Osteoblast (primary cell): ENCODE results near the gene MPRIP. TPM values are rescaled to one million over a fixed set of nuclear protein-coding genes. Genes with fewer than 3 reads are reported as not detected.
"Not testable (repeated sequence)": the region's sequence is repeated elsewhere in the genome, so short reads cannot be mapped to it uniquely, and the experiment has no call there.

ENCODE experiments used
- DNase-seq: peaks from one replicate; pipeline ENCODE4 v3.0.0; 2011; ENCODE audit warnings: low spot score, mixed read lengths; ENCODE audit not compliant: insufficient read length; ENCODE audit errors: missing footprints
- H2AFZ ChIP-seq: 2 replicates; pipeline ENCODE4 v1.6.0; 2011; ENCODE audit warnings: mild to moderate bottlenecking, low read length
- H3K27ac ChIP-seq: 2 replicates; pipeline ENCODE4 v1.5.1; 2011; ENCODE audit warnings: mild to moderate bottlenecking, low read depth, low read length, moderate library complexity
- H3K27me3 ChIP-seq: 2 replicates; pipeline ENCODE4 v1.6.0; 2012; ENCODE audit warnings: mild to moderate bottlenecking, control low read depth, inconsistent platforms, low read length, moderate library complexity; ENCODE audit not compliant: insufficient read depth
- H3K36me3 ChIP-seq: 2 replicates; pipeline ENCODE4 v1.5.1; 2011; ENCODE audit warnings: mild to moderate bottlenecking, low read length, control low read depth, moderate library complexity; ENCODE audit not compliant: insufficient read depth
- H3K4me1 ChIP-seq: 2 replicates; pipeline ENCODE4 v1.5.1; 2011; ENCODE audit warnings: mild to moderate bottlenecking, low read length, control low read depth, moderate library complexity; ENCODE audit not compliant: insufficient read depth
- H3K4me2 ChIP-seq: 2 replicates; pipeline ENCODE4 v1.6.0; 2011; ENCODE audit warnings: mild to moderate bottlenecking, low read length; ENCODE audit not compliant: insufficient read depth
- H3K4me3 ChIP-seq: fragments of 200-600 bp; sonication (generic); 3 replicates; pipeline ENCODE4 v1.5.1; 2012; ENCODE audit warnings: mild to moderate bottlenecking, low read length, inconsistent platforms; ENCODE audit not compliant: insufficient read depth
- H3K79me2 ChIP-seq: 2 replicates; pipeline ENCODE4 v1.6.0; 2012; ENCODE audit warnings: mild to moderate bottlenecking, low read length, control low read depth, inconsistent platforms; ENCODE audit not compliant: insufficient read depth
- H3K9me3 ChIP-seq: 2 replicates; pipeline ENCODE4 v1.5.1; 2011; ENCODE audit warnings: low read depth, low read length, control low read depth
- H4K20me1 ChIP-seq: 2 replicates; pipeline ENCODE4 v1.6.0; 2012; ENCODE audit warnings: mild to moderate bottlenecking, low read length, control low read depth; ENCODE audit not compliant: insufficient read depth
- CTCF ChIP-seq: IDR thresholded peaks from 2 replicates; pipeline ENCODE4 v1.5.1; 2011; ENCODE audit warnings: mild to moderate bottlenecking, low read depth, low read length, moderate library complexity; ENCODE audit errors: extremely low read depth
- total RNA-seq: library from RNA; depleted of rRNA; stranded (reverse); fragments of >200 nt; gene quantifications from 2 replicates; pipeline ENCODE4 v1.2.3, GENCODE V29; 2012

The MPRIP gene
- 120 and 149 TPM in 2 replicates for total RNA-seq

GRCh38 chr17:17042384-17042736, at the start of gene MPRIP:
Gene MPRIP (plus strand): TSS chr17:17042457. CDS start chr17:17042849, 392 bp downstream.
- Histone ChIP-seq H3K4me1 (peaks cover 36% of the 10 kb centered on the region), H3K4me3 (peak within 1 kb of the TSS; percentile 82), H3K4me2 (peak within 1 kb of the TSS; percentile 99), H2AFZ (peak within 1 kb of the TSS; percentile 69), H3K79me2 (peaks cover 47% of the 10 kb centered on the region), H4K20me1 (peaks cover 39% of the 10 kb centered on the region), H3K9me3 (no peaks in the 10 kb centered on the region), H3K27ac (peak within 1 kb of the TSS; percentile 91), H3K36me3 (peaks cover 4% of the 10 kb centered on the region), H3K27me3 (no peaks in the 10 kb centered on the region)
- no peak for TF ChIP-seq CTCF
- no peak for DNase-seq

GRCh38 chr17:16994631-16995030, 47.6 kb upstream of the MPRIP start:
- TF ChIP-seq CTCF = no peak
- Histone ChIP-seq H2AFZ (no peak overlapping the region), H3K36me3 (no peaks in the 10 kb centered on the region), H3K79me2 (no peaks in the 10 kb centered on the region), H3K4me3 (no peak overlapping the region), H3K27ac (no peak overlapping the region), H3K9me3 (no peaks in the 10 kb centered on the region), H3K4me1 (no peaks in the 10 kb centered on the region), H3K27me3 (peaks cover 5% of the 10 kb centered on the region), H4K20me1 (no peaks in the 10 kb centered on the region), H3K4me2 (no peak overlapping the region)
- no peak for DNase-seq

GRCh38 chr17:16995930-16996329, 46.3 kb upstream of the MPRIP start:
- H3K27me3 ChIP-seq = peaks cover 5% of the 10 kb centered on the region
- no peak overlapping the region for H3K4me3 ChIP-seq
- H3K36me3 ChIP-seq = no peaks in the 10 kb centered on the region
- no peak for TF ChIP-seq CTCF
- DNase-seq = no peak
- H3K27ac ChIP-seq = no peak overlapping the region
- H3K4me2 ChIP-seq = no peak overlapping the region
- H3K79me2 ChIP-seq = no peaks in the 10 kb centered on the region
- H2AFZ ChIP-seq = no peak overlapping the region
- H3K9me3 ChIP-seq = no peaks in the 10 kb centered on the region
- no peaks in the 10 kb centered on the region for H4K20me1 ChIP-seq
- no peaks in the 10 kb centered on the region for H3K4me1 ChIP-seq

GRCh38 chr17:16996726-16997125, 45.5 kb upstream of the MPRIP start:
- H3K9me3 ChIP-seq, H2AFZ ChIP-seq, H3K4me2 ChIP-seq, H3K4me3 ChIP-seq, H3K79me2 ChIP-seq, H4K20me1 ChIP-seq, H3K27me3 ChIP-seq, H3K4me1 ChIP-seq, H3K27ac ChIP-seq, DNase-seq, H3K36me3 ChIP-seq: not testable (repeated sequence)
